A549 treated with CpdA at 1 μM for 4 hours (cell line): Measurements from ENCODE around the gene FAM110D. TPM values are rescaled to one million over a fixed set of nuclear protein-coding genes. Genes with fewer than 3 reads are reported as not detected.

Experiments
- total RNA-seq: library from RNA; stranded (reverse); fragments of 200-300 nt; extraction: Qiagen RNA extraction; gene quantifications from 5 replicates; pipeline ENCODE4 v1.2.3, GENCODE V29; 2022; ENCODE audit warnings: low read depth

Gene FAM110D
- total RNA-seq, result 0.01 to 0.06 TPM in 2 of 5 replicates, not detected in the others

DNA sequence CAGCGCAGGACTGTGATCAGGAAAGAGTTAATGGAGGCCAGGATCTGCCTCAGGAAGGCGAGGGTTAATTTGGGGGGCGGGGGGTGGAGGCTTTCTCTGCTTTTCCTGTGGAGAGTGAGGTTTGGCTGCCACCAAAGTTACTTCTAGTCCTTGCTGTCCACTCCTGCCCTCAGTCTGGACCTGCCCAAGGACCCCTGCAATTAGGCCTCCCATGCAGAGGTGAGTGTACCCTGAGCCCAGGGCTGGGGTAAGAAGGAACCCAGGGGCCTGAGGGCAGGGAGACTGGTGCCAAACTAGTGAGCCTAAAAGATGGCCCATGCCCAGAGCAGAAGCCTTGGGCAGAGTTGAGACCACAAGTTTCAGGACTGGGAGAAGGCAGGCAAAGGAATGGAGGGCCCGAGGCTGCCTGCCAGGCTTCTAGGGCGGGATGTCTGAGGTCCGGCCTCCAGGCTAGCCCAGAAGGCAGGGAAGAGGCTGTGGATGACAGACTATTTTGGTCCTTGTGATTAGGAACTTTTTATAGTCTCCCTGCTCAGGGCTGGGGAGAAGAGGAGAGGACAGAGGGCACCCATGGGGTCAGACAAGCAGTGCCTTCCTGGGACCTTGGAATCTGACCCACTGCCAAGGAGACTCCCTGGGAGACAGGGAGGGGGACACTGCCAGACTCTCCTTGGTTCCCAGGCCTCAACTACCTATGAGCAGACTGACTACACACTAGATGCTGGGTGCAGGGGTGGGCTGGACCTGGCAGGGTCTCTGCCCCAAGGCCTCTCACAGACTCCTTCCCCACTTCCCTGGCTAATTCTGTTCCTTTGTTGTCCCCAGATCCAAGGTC, at the start of gene FAM110D:
Gene FAM110D, plus strand, starts transcription at position 172 of the 835 bp plus-strand sequence. CDS start 2,213 bp downstream, outside the sequence.

DNA sequence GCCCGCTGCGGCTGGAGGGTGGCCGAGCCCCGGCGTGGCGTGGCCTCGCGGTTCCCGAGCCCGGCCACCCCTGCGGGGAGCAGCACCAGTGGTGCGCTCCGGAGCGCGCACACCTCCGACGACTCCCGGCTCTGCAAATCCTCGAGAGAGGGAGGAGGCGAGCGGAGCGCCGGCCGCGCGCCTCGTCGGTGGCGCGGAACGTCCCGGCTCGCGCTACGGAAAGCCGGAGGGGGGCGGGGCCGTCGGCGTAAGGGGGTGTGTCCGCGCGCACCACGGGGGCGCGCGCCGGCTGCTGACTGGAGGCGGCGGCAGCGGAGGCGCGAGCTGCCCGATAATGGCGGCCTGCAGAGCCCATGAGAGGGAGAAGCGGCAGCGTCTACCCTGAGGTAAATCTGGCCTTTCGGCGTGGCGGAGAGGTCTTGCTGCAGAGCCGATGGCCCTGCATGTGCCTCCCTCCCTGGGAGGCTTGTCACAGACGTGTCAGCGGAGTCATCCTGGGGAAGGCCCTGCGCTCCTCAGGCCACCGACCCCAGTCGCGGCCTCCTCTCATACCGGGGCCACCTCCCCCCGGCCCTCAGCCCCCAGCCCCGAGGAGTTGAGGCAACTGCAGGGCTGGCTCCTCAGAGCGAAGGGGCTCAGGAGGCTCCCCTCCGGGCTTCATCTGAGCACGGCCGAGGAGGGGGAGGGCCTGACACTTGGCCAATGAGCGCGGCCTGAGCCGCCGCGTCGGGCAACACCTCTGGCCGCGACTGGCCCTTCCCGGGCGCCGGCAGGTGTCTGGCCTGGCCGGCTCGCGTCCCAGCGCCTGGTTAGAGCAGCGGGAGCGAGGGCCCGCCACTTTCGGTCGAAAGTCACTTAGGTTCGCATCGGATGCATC, 47.1 kb upstream of the FAM110D start, which contains the start of gene PDIK1L:
Gene PDIK1L, plus strand, starts transcription at position 295 of the 877 bp plus-strand sequence. CDS start 2,485 bp downstream, outside the sequence.

DNA sequence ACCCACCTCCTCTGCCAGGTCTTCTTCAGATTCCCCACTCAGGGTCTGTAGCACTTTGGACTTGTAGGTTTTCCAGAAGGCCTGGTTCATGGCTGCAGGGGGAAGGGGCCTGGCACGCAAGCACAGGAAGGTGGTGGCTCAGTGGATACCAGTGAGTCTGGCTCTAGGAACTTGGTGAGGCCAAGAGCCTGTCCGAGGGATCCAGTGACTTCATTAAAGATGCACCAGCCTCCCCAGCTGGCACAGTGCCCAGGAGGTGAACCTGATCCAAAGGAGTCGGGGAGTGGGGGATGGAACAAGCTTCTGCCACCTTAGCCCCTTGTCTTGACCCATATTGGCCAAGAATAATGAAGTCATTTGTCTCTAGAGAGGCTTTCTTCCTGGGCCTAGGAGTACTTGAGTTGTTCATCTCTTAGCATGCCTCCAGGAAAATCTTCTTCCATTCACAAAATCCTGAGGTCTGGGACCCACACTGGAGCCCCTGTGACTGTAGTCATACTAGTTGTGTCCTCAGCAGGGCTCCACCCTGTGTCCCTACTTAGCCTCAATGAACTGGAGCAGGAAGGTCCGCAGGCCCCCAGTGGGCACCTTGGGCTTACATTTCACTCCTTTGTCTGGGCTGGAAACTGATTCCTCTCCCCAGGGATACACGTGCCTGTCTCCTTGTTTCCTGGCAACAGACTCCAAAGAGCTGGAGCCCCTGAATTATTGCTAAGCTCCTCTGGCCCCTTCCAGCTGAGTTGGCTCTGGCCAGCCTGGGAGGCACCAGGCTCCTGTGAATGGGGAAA, 9.7 kb downstream of the FAM110D start, which contains the start of gene C1orf232:
Gene C1orf232, minus strand, starts transcription at position 554 of the 788 bp plus-strand sequence. Its CDS starts 464 bp downstream, at position 90.

DNA sequence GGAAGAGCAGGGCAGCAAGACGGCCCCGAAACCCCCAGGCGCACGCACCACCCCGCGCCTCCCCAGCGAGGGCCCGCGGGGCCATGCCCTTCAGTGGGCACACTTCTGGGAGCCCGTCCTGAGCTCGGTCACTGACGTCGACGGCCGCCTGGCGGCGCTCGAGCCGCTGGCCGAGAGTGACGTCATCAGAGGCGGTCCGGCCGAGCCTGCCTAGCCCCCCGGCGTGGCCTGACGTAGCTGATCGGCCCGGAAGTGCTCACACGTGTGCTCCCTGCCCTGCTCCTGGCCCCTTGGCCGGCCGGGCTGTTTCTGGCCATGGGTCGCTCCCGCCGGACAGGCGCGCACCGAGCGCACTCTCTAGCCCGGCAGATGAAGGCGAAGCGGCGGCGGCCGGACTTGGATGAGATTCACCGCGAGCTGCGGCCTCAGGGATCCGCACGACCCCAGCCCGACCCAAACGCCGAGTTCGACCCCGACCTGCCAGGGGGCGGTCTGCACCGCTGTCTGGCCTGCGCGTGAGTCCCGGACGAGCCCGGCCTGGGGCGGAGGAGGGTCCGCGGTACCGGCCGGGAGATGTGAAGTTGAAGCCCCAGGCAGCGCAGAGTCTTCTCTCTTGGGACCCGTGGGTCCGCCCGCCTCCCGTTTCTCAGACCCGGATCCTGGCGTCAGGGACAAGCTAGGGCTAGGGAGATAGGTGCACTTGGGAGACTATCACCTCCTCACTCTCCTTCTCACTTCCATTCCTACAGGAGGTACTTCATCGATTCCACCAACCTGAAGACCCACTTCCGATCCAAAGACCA, 11.0 kb downstream of the FAM110D start, which contains the start of gene ZNF593:
Gene ZNF593, plus strand, starts transcription at position 240 of the 803 bp plus-strand sequence. Its CDS starts 76 bp downstream, at position 316.

DNA sequence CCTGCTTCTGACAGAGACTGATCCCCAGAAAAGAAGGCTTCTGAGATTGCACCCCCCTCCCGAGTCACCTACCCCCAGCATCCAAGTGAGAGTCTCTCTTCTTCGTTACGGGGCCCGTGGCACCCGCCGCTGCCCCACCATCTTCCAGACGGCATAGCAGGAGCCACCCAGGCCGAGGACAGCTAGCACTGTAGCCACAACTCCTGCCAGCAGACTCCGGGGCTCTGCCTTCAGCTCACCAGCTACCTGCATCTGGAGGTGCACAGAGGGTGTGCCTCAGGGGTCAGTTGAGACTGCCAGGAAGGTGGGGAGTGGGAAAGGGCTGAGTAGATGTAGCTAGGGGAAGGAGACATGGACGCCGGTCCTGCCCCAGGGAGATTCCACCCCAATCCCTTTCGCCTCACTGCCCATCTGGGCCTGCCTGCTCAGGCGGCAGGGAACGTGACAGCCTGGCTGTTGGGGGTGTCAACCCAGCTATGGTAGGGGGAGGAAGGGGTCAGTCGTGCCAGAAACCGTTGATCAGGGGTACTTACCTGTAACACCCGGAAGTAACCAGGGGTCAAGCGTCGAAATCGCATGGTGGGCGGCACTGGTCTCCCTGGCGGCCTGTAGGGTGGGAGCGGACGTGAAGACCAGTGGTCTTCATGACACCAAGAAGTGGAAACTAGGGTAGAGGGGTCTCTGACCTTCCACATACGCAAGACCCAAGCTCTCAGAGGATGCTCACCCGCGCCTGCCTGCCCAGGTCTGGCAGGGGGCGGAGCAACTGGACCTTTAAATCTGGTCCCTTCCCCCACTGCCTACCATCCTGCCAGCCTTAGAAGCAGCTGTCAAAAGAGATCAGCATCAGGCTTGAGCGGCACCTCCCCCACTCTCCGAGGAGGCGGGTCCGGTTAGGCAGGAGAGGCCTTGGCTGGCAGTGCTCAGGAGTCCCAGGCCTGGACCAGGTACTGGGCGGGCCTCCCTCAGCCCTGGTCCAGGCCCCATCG, 12.5 kb downstream of the FAM110D start, which contains the start of gene ZNF593OS:
Gene ZNF593OS, minus strand, starts transcription at position 749 of the 989 bp plus-strand sequence. Its CDS starts 171 bp downstream, at position 578.

DNA sequence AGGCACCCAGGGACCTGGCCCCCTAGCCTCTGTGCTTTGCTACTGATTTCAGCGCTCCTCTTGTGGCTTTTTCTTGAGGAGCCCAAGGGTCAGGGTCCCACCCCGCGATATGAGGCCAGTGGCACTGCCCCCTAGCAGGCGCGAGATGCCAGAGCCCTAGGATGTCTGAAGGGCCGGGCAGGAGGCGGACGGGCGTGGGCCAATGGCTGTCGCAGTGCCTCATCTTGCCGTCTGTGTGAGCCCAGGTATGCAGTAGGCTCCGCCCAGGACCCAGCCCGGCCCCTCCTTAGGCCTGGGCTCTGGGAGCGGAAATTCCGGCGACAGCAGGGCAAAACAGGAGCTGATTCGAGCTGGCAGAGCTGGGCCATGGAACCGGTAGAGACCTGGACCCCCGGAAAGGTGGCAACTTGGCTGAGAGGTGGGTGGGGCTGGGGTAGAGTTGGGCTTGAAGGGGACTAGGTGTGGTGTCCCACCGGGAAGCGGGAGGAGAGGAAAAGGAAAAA, 18.4 kb downstream of the FAM110D start, which contains the start of gene CNKSR1:
Gene CNKSR1, plus strand, starts transcription at position 310 of the 503 bp plus-strand sequence. Its CDS starts 57 bp downstream, at position 367.

DNA sequence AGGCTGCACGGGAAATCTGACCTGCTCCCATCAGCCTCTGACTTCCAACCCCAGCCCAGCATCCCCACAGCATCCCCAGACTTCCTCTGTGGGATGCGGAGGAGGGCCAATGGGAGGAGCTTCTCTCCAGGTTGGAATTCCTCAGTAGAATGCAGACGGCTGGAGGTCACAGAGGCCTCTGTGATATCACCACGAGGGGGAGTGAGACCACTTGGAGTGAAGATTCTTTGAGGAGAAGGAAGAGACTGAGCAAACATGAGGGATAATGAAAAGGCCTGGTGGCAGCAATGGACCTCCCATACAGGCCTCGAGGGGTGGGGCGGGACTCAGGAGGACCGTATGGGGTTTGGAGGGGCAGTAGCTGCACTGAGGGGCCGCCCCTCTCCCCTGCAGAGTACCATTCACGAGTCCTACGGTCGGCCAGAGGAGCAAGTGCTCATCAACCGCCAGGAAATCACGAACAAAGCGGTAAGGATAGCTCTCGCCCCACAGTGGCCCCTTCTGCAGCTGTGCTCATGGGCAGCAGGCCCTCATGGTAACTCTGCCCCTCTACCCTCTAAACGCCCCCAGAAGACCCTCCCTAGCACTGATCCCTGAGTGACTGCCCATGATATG, 31.6 kb downstream of the FAM110D start, which contains the start of gene CATSPER4:
Gene CATSPER4, plus strand, starts transcription at position 230 of the 615 bp plus-strand sequence. Its CDS starts 26 bp downstream, at position 256.

Other genes with a start within 250 kb of the FAM110D start
- gene PAFAH2, start 161.0 kb upstream of the FAM110D start, total RNA-seq, result 6.9 to 9.1 TPM (median 7.8 TPM) in 5 replicates
- gene EXTL1, start 137.3 kb upstream of the FAM110D start, total RNA-seq, result not detected in 5 replicates
- gene SLC30A2, start 113.0 kb upstream of the FAM110D start, total RNA-seq, result 0.03 to 0.17 TPM (median 0.04 TPM) in 4 of 5 replicates, not detected in the other
- gene TRIM63, start 91.4 kb upstream of the FAM110D start, total RNA-seq, result 0.03 TPM in 1 of 5 replicates, not detected in the others
- gene PDIK1L, start 47.3 kb upstream of the FAM110D start, total RNA-seq, result 1.7 to 2.6 TPM (median 1.7 TPM) in 5 replicates
- gene C1orf232, start 9.9 kb downstream of the FAM110D start, total RNA-seq, result not detected in 5 replicates
- gene ZNF593, start 10.8 kb downstream of the FAM110D start, total RNA-seq, result 48.2 to 75.7 TPM (median 67.5 TPM) in 5 replicates
- gene ZNF593OS, start 12.8 kb downstream of the FAM110D start, total RNA-seq, result 0.22 to 0.34 TPM (median 0.27 TPM) in 4 of 5 replicates, not detected in the other
- gene CNKSR1, start 18.4 kb downstream of the FAM110D start, total RNA-seq, result 0.21 to 0.45 TPM (median 0.35 TPM) in 4 of 5 replicates, not detected in the other
- not detected in 5 replicates for gene CATSPER4, start 31.5 kb downstream of the FAM110D start, total RNA-seq
- 12.4 to 14.7 TPM (median 13.9 TPM) in 5 replicates for gene CEP85, start 75.1 kb downstream of the FAM110D start, total RNA-seq
- gene SH3BGRL3, start 121.0 kb downstream of the FAM110D start, total RNA-seq, result 115 to 171 TPM (median 156 TPM) in 5 replicates
- gene UBXN11, start 147.6 kb downstream of the FAM110D start, total RNA-seq, result 13.0 to 16.9 TPM (median 16.7 TPM) in 5 replicates
- not detected in 5 replicates for gene CD52, start 158.9 kb downstream of the FAM110D start, total RNA-seq
- 1.6 to 2.3 TPM (median 1.7 TPM) in 5 replicates for gene CRYBG2, start 195.1 kb downstream of the FAM110D start, total RNA-seq
- gene ZNF683, start 213.7 kb downstream of the FAM110D start, total RNA-seq, result not detected in 5 replicates